Measurements from ENCODE around the gene RPL32. TPM values are rescaled to one million over a fixed set of nuclear protein-coding genes. Genes with fewer than 3 reads are reported as not detected.

The RPL32 gene
- total and polyA plus RNA-seq, 9 of the 15 experiments (the other 6 are each of a cell fraction or from before 2014, with no cell fraction given): 2,738 to 6,200 (median 4,286) TPM

DNA sequence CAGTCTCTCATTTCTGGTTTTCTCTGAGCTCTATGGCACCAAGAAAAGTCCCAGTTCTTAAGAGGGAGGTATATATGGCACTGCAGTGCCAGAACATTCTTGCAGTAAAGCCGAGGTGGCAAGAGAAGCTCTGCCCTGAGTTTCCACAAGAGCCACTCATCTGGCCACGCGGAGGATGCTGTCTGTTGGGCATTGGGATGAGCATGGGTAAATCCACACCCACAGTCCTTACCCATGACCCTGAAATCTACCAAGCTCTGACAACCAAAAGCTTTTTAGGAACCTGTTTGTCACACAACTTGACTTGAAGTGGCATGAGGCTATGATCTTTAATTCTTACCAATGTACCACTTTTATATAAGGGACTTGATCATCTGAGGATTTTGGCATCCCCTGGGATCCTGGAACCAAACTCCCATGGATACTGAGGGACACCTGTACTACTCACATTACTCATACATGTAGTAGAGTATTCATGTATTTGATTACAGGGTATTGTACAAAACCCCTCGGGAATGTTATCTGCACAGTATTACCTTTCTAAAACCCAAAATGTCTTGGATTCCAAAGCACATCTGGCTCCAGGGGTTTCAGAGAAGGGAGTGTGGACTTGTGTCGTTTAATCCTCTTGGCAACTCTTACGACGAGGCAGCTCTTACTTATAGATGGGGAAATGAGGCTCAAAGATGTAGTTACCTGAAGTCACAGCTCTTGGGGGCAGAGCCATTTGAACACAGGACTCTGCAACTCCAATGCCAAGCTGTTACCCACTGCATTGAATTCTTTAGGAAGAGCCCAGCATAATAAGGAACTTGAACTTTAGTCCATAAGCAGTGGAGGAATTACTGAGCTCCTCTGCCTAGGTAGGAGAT lies 8.8 kb downstream of the RPL32 start (continued):
- TF ChIP-seq, protein P1, sequence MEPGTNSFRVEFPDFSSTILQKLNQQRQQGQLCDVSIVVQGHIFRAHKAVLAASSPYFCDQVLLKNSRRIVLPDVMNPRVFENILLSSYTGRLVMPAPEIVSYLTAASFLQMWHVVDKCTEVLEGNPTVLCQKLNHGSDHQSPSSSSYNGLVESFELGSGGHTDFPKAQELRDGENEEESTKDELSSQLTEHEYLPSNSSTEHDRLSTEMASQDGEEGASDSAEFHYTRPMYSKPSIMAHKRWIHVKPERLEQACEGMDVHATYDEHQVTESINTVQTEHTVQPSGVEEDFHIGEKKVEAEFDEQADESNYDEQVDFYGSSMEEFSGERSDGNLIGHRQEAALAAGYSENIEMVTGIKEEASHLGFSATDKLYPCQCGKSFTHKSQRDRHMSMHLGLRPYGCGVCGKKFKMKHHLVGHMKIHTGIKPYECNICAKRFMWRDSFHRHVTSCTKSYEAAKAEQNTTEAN (CRISPR knock-in tag; IDR thresholded peaks at IDR 0.05): 0 out of 2 replicates have a peak, but pooled peaks have one; percentile 60
- TF ChIP-seq ARID3A (IDR thresholded peaks at IDR 0.05; ENCODE audit: borderline replicate concordance, low read depth, low read length): no peak
- TF ChIP-seq KLF13 (tag; IDR thresholded peaks at IDR 0.05; ENCODE audit: borderline replicate concordance, low read depth): no peak
- TF ChIP-seq, protein P2, sequence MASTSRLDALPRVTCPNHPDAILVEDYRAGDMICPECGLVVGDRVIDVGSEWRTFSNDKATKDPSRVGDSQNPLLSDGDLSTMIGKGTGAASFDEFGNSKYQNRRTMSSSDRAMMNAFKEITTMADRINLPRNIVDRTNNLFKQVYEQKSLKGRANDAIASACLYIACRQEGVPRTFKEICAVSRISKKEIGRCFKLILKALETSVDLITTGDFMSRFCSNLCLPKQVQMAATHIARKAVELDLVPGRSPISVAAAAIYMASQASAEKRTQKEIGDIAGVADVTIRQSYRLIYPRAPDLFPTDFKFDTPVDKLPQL (IDR thresholded peaks at IDR 0.05; ENCODE audit: extremely low read depth, insufficient read length): no peak
- peak; percentile 55 for TF ChIP-seq SMAD1 (IDR thresholded peaks at IDR 0.05; ENCODE audit: low read depth, low read length, partially characterized antibody)
- no peak for TF ChIP-seq ZNF175 (CRISPR knock-in tag; IDR thresholded peaks at IDR 0.05; ENCODE audit: low read depth)
- TF ChIP-seq BRD9 (IDR thresholded peaks at IDR 0.05; ENCODE audit: low read depth, partially characterized antibody): no peak
- 0 out of 2 replicates have a peak, but pooled peaks have one; percentile 47 for TF ChIP-seq FOXK1 (CRISPR knock-in tag; IDR thresholded peaks at IDR 0.05; ENCODE audit: borderline replicate concordance)
- peak; percentile 23 for TF ChIP-seq SIRT6 (IDR thresholded peaks at IDR 0.05; ENCODE audit: low read depth, low read length)
- 0 out of 2 replicates have a peak, but pooled peaks have one; percentile 23 for TF ChIP-seq POLR2H (tag; IDR thresholded peaks at IDR 0.05; ENCODE audit: low read depth)
- no peak for TF ChIP-seq PATZ1 (CRISPR knock-in tag; IDR thresholded peaks at IDR 0.05; ENCODE audit: borderline replicate concordance)
- no peak for TF ChIP-seq CREBBP (IDR thresholded peaks at IDR 0.05; ENCODE audit: low read depth, low read length)
- no peak for TF ChIP-seq TCF7 (IDR thresholded peaks at IDR 0.05; ENCODE audit: borderline replicate concordance)
- no peak for TF ChIP-seq FOXK2 (conservative IDR thresholded peaks at IDR 0.05 in 1 of 2, IDR thresholded peaks at IDR 0.05 in 1 of 2; ENCODE audit: low read depth in 2 of 2)
- no peak for TF ChIP-seq ZNF224 (CRISPR knock-in tag; IDR thresholded peaks at IDR 0.05)
- TF ChIP-seq CSDE1 (IDR thresholded peaks at IDR 0.05): no peak
- no peak for TF ChIP-seq ZNF311 (CRISPR knock-in tag; IDR thresholded peaks at IDR 0.05)
- no peak for TF ChIP-seq ZNF133 (CRISPR knock-in tag; IDR thresholded peaks at IDR 0.05)
- TF ChIP-seq ELF2 (CRISPR knock-in tag; IDR thresholded peaks at IDR 0.05): 0 out of 2 replicates have a peak, but pooled peaks have one; percentile 41
- TF ChIP-seq ZBTB7A (IDR thresholded peaks at IDR 0.05; ENCODE audit: borderline replicate concordance, control insufficient read depth, low read depth, low read length): no peak
- no peak for TF ChIP-seq MCM3 (IDR thresholded peaks at IDR 0.05)
- no peak for TF ChIP-seq ZNF140 (CRISPR knock-in tag; IDR thresholded peaks at IDR 0.05)
